Activated CD8-positive, alpha-beta memory T cell treated with anti-CD3 and anti-CD28 coated beads for 4 hours (primary cell): ENCODE data around the gene PRTN3.
"Not testable (repeated sequence)": the region's sequence is repeated elsewhere in the genome, so short reads cannot be mapped to it uniquely, and the experiment has no call there.

ENCODE experiments used
- DNase-seq, 2 donors: peaks; one replicate each; pipeline ENCODE4 v3.0.0-alpha.2; 2020; ENCODE audit warnings: low read depth in 2 of 2

Gene PRTN3

DNA sequence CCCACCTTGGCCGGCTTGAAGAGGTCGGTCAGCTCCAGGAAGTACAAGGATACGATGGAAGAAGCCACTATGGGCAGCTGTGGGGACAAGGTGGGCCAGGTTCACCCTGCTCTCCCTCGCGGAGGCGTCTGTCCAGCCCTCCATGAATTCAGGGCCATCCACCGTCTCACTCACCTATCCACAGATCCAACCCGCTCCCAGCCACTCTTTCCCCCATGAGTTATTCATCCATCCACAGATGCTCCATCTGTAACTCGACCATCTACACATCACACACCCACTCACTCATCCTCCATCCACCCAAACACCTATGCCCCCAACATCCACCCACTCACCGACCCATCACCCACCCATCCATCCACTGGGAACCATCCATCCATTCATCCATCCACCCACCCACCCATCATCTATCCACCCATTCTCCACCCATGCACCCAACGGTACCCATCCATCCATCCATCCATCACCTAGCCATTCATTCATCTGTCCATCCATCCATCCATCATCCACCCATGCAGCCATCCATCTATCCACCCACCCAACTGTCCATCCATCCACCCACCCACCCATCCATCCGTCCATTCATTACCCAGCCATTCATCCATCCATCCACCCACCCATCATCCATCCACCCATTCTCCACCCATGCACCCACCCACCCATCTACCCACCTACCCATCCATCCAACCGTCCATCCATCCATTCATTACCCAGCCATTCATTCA is 24.9 kb upstream of the PRTN3 start:
- no peak for DNase-seq

DNA sequence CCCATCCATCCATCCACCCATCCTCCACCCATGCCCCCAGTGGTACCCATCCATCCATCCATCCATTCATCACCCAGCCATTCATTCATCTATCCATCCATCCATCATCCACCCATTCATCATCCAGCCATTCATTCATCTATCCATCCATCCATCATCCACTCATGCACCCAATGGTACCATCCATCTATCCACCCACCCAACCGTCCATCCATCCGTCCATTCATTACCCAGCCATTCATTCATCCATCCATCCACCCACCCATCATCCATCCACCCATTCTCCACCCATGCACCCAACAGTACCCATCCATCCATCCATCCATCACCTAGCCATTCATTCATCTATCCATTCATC is 24.3 kb upstream of the PRTN3 start:
- no peak for DNase-seq

DNA sequence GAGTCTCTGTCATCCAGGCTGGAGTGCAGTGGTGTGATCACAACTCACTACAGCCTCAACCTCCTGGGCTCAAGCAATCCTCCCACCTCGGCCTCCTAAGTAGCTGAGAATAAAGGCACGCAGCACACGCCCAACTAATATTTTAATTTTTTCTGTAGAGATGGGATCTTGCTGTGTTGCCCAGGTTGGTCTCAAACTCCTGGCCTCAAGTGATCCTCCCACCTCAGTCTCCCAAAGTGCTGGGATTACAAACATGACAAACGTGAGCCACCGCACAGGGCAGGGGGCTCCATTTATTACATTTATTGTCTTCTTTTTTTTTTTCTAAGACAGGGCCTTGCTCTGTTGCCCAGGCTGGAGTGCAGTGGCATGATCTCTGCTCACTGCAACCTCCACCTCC is 20.6 kb upstream of the PRTN3 start:
- DNase-seq: not testable (repeated sequence)

DNA sequence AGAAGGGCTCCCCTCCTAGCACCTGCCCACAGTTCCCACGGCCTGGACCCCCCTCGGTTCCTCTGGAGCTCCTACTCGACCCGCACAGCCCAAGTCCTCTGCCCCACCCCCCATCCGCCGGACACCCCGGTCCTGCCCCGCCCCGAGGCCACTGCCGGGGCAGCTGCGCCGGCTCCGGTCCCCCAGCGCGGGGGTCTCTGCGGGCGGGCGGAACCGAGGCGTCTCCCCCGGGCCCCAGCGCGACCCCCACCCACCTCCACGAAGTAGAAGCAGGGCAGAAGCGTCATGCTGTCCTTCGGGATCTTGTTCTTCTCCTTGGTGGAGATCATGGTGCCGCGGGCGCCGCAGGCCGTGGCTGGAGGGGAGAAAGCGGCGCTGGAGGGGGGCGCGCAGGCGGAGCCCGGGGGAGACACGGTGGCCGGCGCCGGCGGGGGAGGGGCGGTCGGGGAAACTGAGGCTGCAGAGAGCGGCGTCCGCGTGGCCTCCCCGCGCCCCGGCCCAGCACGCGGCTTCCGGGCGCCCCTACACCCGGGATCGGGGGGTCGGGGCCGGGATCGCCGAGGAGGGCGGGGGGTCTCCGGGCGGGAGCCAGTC is 19.5 kb upstream of the PRTN3 start:
- no peak for DNase-seq

GRCh38 chr19:821825-822503 is 18.8 kb upstream of the PRTN3 start, which contains the start of gene PLPPR3:
PLPPR3 (minus strand) TSS chr19:821955; CDS start chr19:821559, 396 bp downstream.
- no peak for DNase-seq

DNA sequence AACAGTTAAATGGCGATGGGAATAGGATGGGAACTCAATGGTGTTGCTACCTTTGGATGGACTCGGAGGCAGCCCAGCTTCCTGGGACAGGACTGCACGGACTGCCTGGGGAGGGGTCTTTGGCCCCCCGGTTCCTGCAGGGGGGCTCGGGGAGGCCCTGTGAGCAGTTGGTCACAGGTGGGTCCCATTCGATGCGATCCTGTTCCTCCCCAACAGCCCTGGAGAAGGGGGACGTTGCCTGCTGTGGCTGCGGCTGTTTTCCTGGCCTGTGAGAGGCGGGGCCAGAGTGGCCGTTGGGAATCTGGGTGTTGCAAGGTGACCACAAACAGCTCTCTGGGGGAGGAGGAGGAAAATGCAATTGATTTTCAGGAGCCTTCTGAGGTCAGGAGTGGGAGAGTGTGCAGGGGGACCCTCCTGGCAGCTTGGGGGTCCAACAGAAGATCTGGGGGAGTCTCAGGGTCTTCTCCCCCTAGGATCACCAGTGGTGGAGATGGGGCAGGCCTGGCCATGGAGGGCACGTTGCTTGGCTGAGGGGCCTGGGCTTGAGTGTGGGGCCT is 17.2 kb upstream of the PRTN3 start:
- no peak for DNase-seq

- no peak for DNase-seq
Measured at GRCh38 chr19:824885-825284, 15.9 kb upstream of the PRTN3 start.

DNA sequence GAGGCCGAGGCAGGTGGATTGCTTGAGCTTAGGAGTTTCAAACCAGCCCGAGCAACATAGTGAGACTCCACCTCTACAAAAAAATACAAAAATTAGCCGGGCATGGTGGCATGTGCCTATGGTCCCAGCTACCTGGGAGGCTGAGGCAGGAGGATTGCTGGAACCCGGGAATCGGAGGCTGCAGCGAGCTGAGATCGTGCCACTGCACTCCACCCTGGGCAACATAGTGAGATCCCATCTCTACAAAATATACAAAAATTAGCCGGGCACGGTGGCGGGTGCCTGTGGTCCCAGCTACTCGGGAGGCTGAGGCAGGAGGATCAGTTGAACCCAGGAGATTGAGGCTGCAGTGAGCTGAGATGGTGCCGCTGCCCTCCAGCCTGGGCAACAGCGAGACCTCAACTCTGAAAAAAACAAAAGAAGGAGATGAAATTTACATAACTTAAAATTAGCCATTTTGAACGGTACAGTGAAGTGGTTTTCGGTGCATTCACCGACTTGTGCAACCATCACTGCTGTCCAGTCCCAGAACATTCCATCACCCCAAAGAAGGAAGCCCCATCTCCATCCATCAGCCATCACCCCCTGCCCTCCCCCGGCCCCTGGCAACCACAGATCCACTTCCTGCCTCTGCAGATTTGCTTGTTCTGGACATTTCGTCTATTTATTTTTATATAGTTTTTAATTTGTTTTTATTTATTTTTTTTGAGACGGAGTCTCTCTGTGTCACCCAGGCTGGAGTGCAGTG is 14.7 kb upstream of the PRTN3 start:
- DNase-seq: no peak

- DNase-seq: no peak
Measured at GRCh38 chr19:827314-827709, 13.5 kb upstream of the PRTN3 start.

- DNase-seq: no peak
Measured at GRCh38 chr19:827710-828321, 13.0 kb upstream of the PRTN3 start, which contains the start of gene AZU1. AZU1 (plus strand) TSS chr19:827837; CDS start chr19:827847, 10 bp downstream.

DNA sequence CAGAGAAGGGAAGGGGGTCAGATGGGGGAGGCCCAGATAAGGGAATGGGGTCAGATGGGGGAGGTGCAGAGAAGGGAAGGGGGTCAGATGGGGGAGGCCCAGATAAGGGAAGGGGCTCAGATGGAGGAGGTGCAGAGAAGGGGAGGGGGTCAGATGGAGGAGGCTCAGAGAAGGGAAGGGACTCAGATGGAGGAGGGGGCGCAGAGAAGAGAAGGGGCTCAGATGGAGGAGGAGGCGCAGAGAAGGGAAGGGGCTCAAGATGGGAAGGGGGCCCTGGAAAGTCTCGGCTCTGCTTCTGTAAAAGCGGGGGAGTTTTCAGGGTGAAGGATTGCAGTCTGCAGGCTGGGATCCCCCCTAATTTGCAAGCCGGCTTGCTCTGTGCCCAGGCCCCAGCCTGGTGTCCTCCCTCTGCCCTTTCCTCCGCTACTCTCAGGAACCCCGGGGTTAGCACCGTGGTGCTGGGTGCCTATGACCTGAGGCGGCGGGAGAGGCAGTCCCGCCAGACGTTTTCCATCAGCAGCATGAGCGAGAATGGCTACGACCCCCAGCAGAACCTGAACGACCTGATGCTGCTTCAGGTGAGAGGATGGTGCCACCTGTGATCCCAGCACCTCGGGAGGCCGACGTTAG is 11.6 kb upstream of the PRTN3 start:
- no peak for DNase-seq

- DNase-seq: no peak
Measured at GRCh38 chr19:831407-832369, 9.1 kb upstream of the PRTN3 start.

DNA sequence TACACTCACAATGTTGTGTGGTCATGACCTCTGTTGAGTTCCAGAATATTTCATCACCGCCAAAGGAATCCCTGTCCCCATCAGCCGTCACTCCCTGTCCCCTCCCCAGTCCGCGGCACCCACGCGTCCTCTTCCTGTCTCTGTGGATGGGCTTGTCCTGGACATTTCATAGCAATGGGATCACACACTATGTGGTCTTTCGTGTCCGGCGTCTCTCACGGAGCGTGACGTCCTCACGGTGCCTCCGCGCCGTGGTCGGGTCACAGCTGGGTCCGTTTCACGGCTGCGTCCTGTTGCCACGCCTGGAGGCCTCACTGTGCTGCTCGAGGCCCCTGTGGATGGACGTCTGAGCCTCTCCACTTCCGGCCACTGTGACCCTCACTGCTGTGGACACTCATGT is 6.6 kb upstream of the PRTN3 start:
- no peak for DNase-seq

- no peak for DNase-seq
Measured at GRCh38 chr19:835210-835810, 5.5 kb upstream of the PRTN3 start.

DNA sequence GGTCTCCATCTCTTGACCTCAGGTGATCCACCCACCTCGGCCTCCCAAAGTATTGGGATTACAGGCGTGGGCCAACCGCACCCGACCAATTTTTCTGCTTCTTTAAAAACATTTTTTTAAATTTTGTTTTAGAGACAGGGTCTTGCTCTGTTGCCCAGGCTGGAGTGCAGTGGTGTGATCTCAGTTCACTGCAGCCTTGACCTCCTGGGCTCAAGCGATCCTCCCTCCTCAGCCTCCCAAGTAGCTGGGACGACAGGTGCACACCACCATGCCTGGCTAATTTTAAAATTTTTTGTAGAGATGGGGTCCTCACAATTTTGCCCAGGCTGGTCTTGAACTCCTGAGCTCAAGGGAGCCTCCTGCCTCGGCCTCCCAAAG is 2.0 kb downstream of the PRTN3 start:
- not testable (repeated sequence) for DNase-seq

GRCh38 chr19:843180-843835 is 2.5 kb downstream of the PRTN3 start:
- no peak for DNase-seq

DNA sequence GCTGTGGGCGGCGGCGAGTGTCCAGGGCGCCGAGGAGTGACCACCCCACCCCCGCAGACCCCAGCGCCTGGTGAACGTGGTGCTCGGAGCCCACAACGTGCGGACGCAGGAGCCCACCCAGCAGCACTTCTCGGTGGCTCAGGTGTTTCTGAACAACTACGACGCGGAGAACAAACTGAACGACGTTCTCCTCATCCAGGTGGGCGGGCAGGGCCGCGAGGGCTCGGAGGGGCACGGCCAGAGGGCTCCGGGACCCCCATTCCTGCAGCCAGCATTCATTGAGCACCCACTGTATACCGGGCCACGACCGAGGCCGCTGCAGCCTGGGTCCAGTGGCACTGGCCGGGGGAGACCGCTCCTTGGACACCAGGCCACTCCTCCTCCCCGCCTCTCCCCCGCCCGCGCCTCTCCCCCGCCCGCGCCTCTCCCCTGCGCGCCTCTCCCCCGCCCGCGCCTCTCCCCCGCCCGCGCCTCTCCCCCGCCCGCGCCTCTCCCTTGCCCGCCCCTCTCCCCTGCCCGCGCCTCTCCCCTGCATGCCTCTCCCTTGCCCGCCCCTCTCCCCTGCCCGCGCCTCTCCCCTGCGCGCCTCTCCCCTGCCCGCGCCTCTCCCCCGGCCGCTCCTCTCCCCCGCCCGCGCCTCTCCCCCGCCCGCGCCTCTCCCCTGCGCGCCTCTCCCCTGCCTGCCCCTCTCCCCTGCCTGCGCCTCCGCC is 3.2 kb downstream of the PRTN3 start:
- DNase-seq: no peak

DNA sequence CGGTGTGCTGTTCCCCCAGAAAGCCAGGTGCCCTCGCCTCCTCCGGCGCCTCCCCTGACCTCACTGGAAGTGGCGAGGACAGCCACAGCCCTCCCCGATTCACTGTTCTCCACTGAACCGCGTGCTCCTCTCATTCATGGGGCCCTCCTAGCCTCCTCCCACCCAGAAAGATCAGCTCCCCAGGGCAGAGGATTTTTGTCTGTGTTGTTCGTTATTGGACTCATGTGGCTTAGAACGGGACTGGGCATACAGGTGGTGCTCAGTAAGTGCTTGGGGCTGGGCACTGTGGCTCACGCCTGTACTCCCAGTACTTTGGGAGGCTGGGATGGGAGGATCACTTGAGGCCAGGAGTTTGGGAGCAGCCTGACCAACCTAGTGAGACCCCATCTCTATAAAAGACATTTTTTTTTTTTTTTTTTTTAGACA is 3.8 kb downstream of the PRTN3 start:
- no peak for DNase-seq
